ENCODE data around the gene ITPK1. TPM values are rescaled to one million over a fixed set of nuclear protein-coding genes. Genes with fewer than 3 reads are reported as not detected.
A peak's percentile ranks its signal among the peaks of the same experiment; 100 is the strongest.

The ITPK1 gene
- total RNA-seq, 3 donors from 2014 or later = 27.8 to 91.7 (median 42.9) TPM

GRCh38 chr14:93012506-93012905, 103.2 kb downstream of the ITPK1 start:
- Histone ChIP-seq H3K9me3 (no peaks in the 10 kb centered on the region), H3K27ac (peak overlapping the region; percentile 52 to 86), H3K4me3 (no peak overlapping the region), H3K36me3 (no peaks in the 10 kb centered on the region), H3K4me1 (peaks cover 5 to 21% of the 10 kb centered on the region in 2 donors), H3K27me3 (no peaks in the 10 kb centered on the region)
- TF ChIP-seq POLR2A (IDR thresholded peaks at IDR 0.05) (no peak), POLR2AphosphoS5 (IDR thresholded peaks at IDR 0.05) (no peak)
- TF ChIP-seq, protein P1, sequence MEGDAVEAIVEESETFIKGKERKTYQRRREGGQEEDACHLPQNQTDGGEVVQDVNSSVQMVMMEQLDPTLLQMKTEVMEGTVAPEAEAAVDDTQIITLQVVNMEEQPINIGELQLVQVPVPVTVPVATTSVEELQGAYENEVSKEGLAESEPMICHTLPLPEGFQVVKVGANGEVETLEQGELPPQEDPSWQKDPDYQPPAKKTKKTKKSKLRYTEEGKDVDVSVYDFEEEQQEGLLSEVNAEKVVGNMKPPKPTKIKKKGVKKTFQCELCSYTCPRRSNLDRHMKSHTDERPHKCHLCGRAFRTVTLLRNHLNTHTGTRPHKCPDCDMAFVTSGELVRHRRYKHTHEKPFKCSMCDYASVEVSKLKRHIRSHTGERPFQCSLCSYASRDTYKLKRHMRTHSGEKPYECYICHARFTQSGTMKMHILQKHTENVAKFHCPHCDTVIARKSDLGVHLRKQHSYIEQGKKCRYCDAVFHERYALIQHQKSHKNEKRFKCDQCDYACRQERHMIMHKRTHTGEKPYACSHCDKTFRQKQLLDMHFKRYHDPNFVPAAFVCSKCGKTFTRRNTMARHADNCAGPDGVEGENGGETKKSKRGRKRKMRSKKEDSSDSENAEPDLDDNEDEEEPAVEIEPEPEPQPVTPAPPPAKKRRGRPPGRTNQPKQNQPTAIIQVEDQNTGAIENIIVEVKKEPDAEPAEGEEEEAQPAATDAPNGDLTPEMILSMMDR (IDR thresholded peaks at IDR 0.05) = no peak
- DNase-seq (ENCODE audit: low spot score in 2 of 2) = no peak
- intact Hi-C loops (cut with DNase I; ENCODE audit: low total_unique reads) = no loop called here

GRCh38 chr14:93011650-93012325, 103.9 kb downstream of the ITPK1 start:
- Histone ChIP-seq H3K4me3 (no peak overlapping the region), H3K27me3 (no peaks in the 10 kb centered on the region), H3K4me1 (peaks cover 5 to 15% of the 10 kb centered on the region in 2 donors), H3K9me3 (no peaks in the 10 kb centered on the region), H3K27ac (peak overlapping the region in 1 of 2 donors; percentile 86), H3K36me3 (no peaks in the 10 kb centered on the region)
- DNase-seq (ENCODE audit: low spot score in 2 of 2) = no peak
- intact Hi-C loops (cut with DNase I; ENCODE audit: low total_unique reads) = loop anchor here (2.0 kb wide), 1 partner anchor 37 kb away; no protein-coding TSS in a partner anchor
- TF ChIP-seq, protein P1 (IDR thresholded peaks at IDR 0.05) = no peak
- TF ChIP-seq POLR2A (IDR thresholded peaks at IDR 0.05) = no peak
- TF ChIP-seq POLR2AphosphoS5 (IDR thresholded peaks at IDR 0.05) = no peak

DNA sequence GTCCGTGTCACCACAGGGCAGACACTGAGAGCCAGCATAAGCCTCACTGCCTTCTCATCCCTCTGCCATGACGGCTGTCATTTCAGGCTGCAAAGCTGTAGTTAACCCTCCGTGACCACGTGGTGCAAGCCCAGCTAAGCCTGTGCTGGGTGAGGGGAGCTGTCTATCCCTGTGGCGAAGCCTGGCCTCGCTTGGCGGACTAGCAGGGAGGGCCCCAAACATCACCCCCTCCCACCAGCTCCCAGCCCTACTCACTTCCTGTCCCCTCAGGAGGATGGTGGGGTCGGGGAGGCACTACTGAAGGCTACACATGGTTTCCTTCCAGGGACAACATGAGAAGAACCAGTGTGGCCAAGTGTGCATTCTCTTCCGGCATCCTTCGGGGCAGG, 104.6 kb downstream of the ITPK1 start:
- Histone ChIP-seq H3K9me3 (no peaks in the 10 kb centered on the region), H3K36me3 (no peaks in the 10 kb centered on the region), H3K4me3 (no peak overlapping the region), H3K27me3 (no peaks in the 10 kb centered on the region), H3K4me1 (peaks cover 5 to 13% of the 10 kb centered on the region in 2 donors), H3K27ac (no peak overlapping the region)
- intact Hi-C loops (cut with DNase I; ENCODE audit: low total_unique reads) = loop anchor here (2.0 kb wide), 1 partner anchor 38 kb away; no protein-coding TSS in a partner anchor
- TF ChIP-seq POLR2AphosphoS5 (IDR thresholded peaks at IDR 0.05) = no peak
- no peak for TF ChIP-seq POLR2A (IDR thresholded peaks at IDR 0.05)
- DNase-seq (ENCODE audit: low spot score in 2 of 2) = no peak

DNA sequence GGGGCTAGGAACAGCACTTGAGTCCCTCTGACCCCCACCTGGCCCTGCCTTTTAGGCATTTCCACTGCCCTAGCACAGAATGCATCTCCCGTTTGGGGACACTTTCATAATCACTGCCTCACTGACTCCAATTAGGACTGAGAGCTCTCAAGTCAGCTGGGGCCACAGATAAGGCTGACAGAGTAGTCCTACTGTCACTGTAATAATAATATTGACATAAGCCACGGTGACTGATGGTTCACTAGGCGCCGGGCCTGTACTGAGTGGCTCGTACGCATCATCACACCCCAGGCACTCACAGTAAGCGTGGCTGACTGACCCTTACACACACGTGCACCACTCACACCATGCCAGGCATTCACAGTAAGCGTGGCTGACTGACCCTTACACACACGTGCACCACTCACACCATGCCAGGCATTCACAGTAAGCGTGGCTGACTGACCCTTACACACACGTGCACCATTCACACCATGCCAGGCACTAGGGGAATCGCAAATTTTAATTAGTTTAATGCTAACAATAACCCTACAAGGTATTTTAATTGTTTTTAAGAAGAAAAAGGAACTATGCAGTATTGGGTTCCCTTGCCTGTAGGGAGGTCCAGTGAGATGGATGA, 105.1 kb downstream of the ITPK1 start:
- TF ChIP-seq, protein P1 (IDR thresholded peaks at IDR 0.05) = no peak
- TF ChIP-seq POLR2A (IDR thresholded peaks at IDR 0.05) = no peak
- no peak for TF ChIP-seq POLR2AphosphoS5 (IDR thresholded peaks at IDR 0.05)
- no peak overlapping the region for H3K27ac ChIP-seq
- intact Hi-C loops (cut with DNase I; ENCODE audit: low total_unique reads) = loop anchor here (1.0 to 2.0 kb wide), 2 partner anchors 9 to 38 kb away; no protein-coding TSS in a partner anchor
- no peak overlapping the region for H3K4me3 ChIP-seq
- H3K9me3 ChIP-seq = no peaks in the 10 kb centered on the region
- no peak for DNase-seq (ENCODE audit: low spot score in 2 of 2)
- no peaks in the 10 kb centered on the region for H3K36me3 ChIP-seq
- H3K27me3 ChIP-seq = no peaks in the 10 kb centered on the region
- H3K4me1 ChIP-seq = peaks cover 5 to 13% of the 10 kb centered on the region in 2 donors

DNA sequence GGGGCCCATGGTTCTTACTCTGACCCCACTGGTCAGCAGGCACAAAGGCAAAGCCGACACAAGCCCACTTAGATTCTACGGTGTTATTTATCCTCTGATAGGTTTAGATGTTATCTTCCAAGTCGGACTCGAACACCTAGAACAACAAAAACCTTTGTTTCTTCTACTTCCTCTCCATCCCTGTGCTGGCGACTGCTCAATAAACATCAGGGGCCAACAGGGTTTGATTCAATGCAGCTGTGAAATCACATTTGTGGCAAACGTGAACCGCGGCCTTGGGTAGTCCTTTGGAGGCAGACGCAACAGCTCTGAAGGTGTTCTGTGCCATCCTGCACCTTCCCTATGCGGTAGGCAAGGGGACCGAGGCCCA, 105.6 kb downstream of the ITPK1 start:
- DNase-seq (ENCODE audit: low spot score in 2 of 2) = no peak
- intact Hi-C loops (cut with DNase I; ENCODE audit: low total_unique reads) = loop anchor here (1.0 to 2.0 kb wide), 2 partner anchors 9 to 39 kb away; no protein-coding TSS in a partner anchor
- no peaks in the 10 kb centered on the region for H3K27me3 ChIP-seq
- no peak for TF ChIP-seq POLR2A (IDR thresholded peaks at IDR 0.05)
- TF ChIP-seq POLR2AphosphoS5 (IDR thresholded peaks at IDR 0.05) = no peak
- TF ChIP-seq, protein P1 (IDR thresholded peaks at IDR 0.05) = no peak
- no peak overlapping the region for H3K4me3 ChIP-seq
- H3K27ac ChIP-seq = no peak overlapping the region
- H3K9me3 ChIP-seq = no peaks in the 10 kb centered on the region
- peaks cover 7 to 13% of the 10 kb centered on the region in 2 donors for H3K4me1 ChIP-seq
- H3K36me3 ChIP-seq = no peaks in the 10 kb centered on the region

Data from breast epithelium (tissue), 4 donors.